Brain microvascular endothelial cell (primary cell): ENCODE data around the gene EXOC4.

Experiments
- DNase-seq: peaks from one replicate; pipeline ENCODE4 v3.0.0-alpha.2; 2020
- H3K27ac ChIP-seq: fragments of 250-450 bp; sonication (Bioruptor Pico); 2 replicates; pipeline ENCODE4 v1.5.1; 2020; ENCODE audit warnings: mild to moderate bottlenecking, moderate library complexity
- H3K27me3 ChIP-seq: fragments of 250-450 bp; sonication (Bioruptor Pico); replicated peaks from 2 replicates; pipeline ENCODE4 v1.5.1; 2020; ENCODE audit warnings: mild to moderate bottlenecking
- H3K36me3 ChIP-seq: fragments of 250-450 bp; sonication (Bioruptor Pico); replicated peaks from 2 replicates; pipeline ENCODE4 v1.5.1; 2020; ENCODE audit warnings: mild to moderate bottlenecking
- H3K4me3 ChIP-seq: 2 replicates; pipeline ENCODE4 v1.5.1; 2011; ENCODE audit warnings: low read depth, mild to moderate bottlenecking, control low read depth, low read length, moderate library complexity
- in situ Hi-C: cut with HindIII; loops from 2 replicates; pipeline ENCODE4 v1.10.0; 2017; ENCODE audit warnings: low sequenced_read_pairs, low pct_ligation_motif_present
- TF ChIP-seq, protein P1 (sequence below): IDR thresholded peaks from 2 replicates; pipeline ENCODE4 v1.5.1; 2011; ENCODE audit warnings: low read depth, mild to moderate bottlenecking, moderate library complexity, low read length, control low read depth, inconsistent platforms; ENCODE audit errors: missing control alignments

EXOC4 gene

DNA sequence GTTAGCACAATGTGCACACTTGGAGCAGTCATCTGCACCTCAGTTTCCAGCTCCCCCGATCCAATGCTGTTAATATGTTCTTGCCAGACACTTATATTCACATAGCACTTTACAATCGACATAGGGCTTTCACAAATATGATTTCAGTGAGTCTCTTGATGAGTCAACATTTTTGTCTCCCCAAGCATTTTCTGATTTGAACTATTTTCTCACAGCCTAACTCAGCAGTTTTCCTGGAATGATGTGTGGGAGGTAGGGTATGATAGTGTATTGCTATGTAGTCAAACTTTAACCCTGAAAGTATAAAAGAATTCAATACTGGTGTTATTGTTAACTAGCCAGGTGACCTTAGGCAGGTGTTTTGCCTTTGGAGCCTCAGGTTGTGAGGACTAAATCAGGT is 791.8 kb downstream of the EXOC4 start:
- H3K4me3 ChIP-seq: no peak overlapping the region
- DNase-seq: peak; percentile 14
- H3K36me3 ChIP-seq: no peaks in the 10 kb centered on the region
- H3K27ac ChIP-seq: no peak overlapping the region
- TF ChIP-seq, protein P1, sequence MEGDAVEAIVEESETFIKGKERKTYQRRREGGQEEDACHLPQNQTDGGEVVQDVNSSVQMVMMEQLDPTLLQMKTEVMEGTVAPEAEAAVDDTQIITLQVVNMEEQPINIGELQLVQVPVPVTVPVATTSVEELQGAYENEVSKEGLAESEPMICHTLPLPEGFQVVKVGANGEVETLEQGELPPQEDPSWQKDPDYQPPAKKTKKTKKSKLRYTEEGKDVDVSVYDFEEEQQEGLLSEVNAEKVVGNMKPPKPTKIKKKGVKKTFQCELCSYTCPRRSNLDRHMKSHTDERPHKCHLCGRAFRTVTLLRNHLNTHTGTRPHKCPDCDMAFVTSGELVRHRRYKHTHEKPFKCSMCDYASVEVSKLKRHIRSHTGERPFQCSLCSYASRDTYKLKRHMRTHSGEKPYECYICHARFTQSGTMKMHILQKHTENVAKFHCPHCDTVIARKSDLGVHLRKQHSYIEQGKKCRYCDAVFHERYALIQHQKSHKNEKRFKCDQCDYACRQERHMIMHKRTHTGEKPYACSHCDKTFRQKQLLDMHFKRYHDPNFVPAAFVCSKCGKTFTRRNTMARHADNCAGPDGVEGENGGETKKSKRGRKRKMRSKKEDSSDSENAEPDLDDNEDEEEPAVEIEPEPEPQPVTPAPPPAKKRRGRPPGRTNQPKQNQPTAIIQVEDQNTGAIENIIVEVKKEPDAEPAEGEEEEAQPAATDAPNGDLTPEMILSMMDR: no peak
- in situ Hi-C loops: no loop called here
- no peaks in the 10 kb centered on the region for H3K27me3 ChIP-seq

DNA sequence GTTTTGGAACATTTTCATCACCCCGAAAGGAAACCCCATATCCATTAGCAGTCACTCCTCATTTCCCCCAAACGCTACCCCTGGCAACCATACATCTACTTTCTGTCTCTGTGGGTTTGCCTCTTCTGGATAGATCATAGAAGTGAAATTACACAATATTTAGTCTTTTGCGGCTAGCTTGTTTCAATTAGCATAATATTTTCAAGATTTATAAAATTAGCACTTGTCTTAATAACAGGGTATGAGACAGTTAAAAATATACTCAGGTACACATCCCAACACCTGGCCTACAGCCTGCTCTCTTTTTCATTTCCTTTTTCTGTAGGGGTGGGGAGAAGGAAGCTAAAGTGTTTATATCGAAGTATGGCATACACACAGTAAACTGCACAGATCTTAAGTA is 792.8 kb downstream of the EXOC4 start:
- Histone ChIP-seq H3K27ac (no peak overlapping the region), H3K36me3 (no peaks in the 10 kb centered on the region), H3K27me3 (no peaks in the 10 kb centered on the region), H3K4me3 (no peak overlapping the region)
- no peak for DNase-seq
- TF ChIP-seq, protein P1: no peak
- in situ Hi-C loops: no loop called here

DNA sequence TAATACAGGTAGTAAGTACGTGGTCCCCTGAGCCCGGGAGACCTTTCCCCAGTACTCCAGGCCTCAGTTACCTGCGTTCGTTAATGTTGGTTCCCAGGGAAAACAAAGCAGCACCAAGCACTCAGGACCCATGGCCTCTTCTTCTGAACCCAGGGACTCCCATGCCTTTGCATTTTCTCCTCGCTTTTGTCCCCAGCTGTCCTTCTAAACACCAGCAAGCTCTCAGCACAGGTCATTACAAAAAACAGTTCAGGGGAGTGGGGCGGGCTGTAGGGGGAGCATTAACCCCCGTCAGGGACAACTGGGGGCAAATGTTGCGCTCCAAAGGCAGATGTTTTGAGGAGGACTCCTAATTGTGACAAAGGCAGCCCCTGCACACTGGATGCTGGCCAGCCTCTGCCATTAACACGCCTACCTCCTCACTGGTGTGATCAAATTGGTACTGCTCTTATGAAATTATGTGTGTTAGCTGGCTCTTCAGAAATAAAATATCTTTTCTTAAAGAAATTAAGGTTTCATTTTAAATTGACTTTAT is 793.8 kb downstream of the EXOC4 start:
- DNase-seq: no peak
- no peak overlapping the region for H3K27ac ChIP-seq
- no peak overlapping the region for H3K4me3 ChIP-seq
- TF ChIP-seq, protein P1: no peak
- in situ Hi-C loops: no loop called here
- no peaks in the 10 kb centered on the region for H3K36me3 ChIP-seq
- H3K27me3 ChIP-seq: no peaks in the 10 kb centered on the region

DNA sequence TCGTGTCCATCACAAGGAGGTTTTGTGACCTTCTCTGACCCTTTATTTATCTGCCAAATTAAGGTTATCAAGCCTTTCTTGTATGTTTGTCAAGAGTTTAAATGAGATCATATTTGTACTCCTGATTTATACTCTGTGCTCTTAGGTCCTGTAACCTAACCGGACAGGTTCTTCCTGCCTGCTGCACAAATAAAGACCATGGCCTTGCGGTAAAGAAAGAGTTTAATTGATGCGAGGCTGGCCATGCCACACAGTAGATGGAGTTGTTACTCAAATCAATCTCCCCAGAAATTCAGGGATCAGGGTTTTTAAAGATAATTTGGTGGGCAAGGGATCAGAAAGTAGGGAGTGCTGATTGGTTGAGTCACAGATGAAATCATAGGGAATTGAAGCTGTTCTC is 794.8 kb downstream of the EXOC4 start:
- TF ChIP-seq, protein P1: no peak

DNA sequence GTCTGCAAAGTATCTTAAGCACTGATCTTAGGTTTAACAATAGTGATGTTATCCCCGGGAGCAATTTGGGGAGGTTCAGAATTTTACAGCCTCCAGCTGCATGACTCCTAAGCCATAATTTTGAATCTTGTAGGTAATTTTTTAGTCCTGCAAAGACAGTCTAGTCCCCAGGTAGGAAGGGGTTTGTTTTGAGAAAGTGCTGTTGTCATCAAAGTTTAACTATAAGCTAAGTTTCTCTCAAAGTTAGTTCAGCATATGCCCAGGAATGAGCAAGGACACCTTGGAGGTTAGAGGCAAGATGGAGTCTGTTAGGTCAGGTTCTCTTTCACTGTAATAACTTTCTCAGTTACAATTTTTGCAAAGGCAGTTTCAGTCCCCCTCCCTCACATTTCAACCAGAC is 795.3 kb downstream of the EXOC4 start:
- Histone ChIP-seq H3K27me3 (no peaks in the 10 kb centered on the region), H3K36me3 (no peaks in the 10 kb centered on the region), H3K27ac (no peak overlapping the region), H3K4me3 (no peak overlapping the region)
- TF ChIP-seq, protein P1: no peak
- in situ Hi-C loops: no loop called here
- no peak for DNase-seq

More for the DNA sequence above, 794.8 kb downstream of the EXOC4 start:
- no peaks in the 10 kb centered on the region for H3K27me3 ChIP-seq
- in situ Hi-C loops: no loop called here
- no peaks in the 10 kb centered on the region for H3K36me3 ChIP-seq
- no peak for DNase-seq
- no peak overlapping the region for H3K27ac ChIP-seq
- H3K4me3 ChIP-seq: no peak overlapping the region

DNA sequence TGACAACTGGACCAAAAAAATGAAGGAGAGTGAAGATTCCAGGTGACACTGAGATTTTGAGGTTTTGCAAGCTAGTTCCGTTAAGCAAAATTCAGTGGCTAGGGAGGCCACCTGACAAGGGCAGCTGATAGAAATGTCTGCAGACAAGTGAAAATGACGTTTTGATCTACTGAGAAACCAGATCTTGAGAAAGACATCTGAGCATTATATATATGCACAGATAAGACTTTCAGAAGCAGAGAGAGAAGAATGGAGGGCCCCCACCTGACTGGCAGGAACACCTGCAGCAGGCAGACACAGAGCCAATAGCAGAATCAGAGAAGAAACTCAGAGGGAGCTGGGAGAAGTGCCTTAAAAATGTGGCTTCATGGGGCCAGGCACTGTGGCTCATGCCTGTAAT is 798.1 kb downstream of the EXOC4 start:
- in situ Hi-C loops: no loop called here
- H3K27ac ChIP-seq: no peak overlapping the region
- no peak for DNase-seq
- no peak overlapping the region for H3K4me3 ChIP-seq
- TF ChIP-seq, protein P1: no peak
- no peaks in the 10 kb centered on the region for H3K27me3 ChIP-seq
- no peaks in the 10 kb centered on the region for H3K36me3 ChIP-seq
